Colonic mucosa (tissue), 4 donors: ENCODE measurements around the gene SNX21. TPM values are rescaled to one million over a fixed set of nuclear protein-coding genes. Genes with fewer than 3 reads are reported as not detected.

ENCODE experiments used
- DNase-seq: peaks from one replicate; pipeline ENCODE4 v3.0.0-alpha.2; 2020
- H3K27ac ChIP-seq: fragments of 200-600 bp; one replicate; pipeline ENCODE4 v1.8.0; 2021
- H3K27me3 ChIP-seq: fragments of 200-600 bp; one replicate; pipeline ENCODE4 v1.8.0; 2021
- H3K36me3 ChIP-seq: fragments of 200-600 bp; one replicate; pipeline ENCODE4 v1.8.0; 2021
- H3K4me1 ChIP-seq: fragments of 200-600 bp; one replicate; pipeline ENCODE4 v1.8.0; 2021; ENCODE audit warnings: mild to moderate bottlenecking
- H3K4me3 ChIP-seq: fragments of 200-600 bp; one replicate; pipeline ENCODE4 v1.8.0; 2021
- H3K9ac ChIP-seq, 2 donors: one replicate each; pipeline ENCODE4 v1.7.0; 2013; ENCODE audit warnings: control low read depth in 2 of 2, low read depth in 2 of 2, low read length in 2 of 2
- H3K9me3 ChIP-seq: fragments of 200-600 bp; one replicate; pipeline ENCODE4 v1.8.0; 2021
- CTCF ChIP-seq: fragments of 200-600 bp; IDR thresholded peaks from one replicate; pipeline ENCODE4 v1.8.0; 2022; ENCODE audit warnings: antibody characterized with exemption, mild to moderate bottlenecking
- intact Hi-C: fragments of 100-400 bp; cut with DNase I; formaldehyde crosslinking; loops from one replicate; pipeline ENCODE4 v1.14.1; 2022
- total RNA-seq, 2 donors: library from RNA; stranded (reverse); fragmentation: NEBNext Ultra II Directional in 1 of 2; extraction: Animal tissue kit (Norgen Biotek cat#: 25700) in 1 of 2; gene quantifications; one replicate each; pipeline ENCODE4 v1.2.1, GENCODE V29; 2021
- donor health status: healthy.
- donor health status: DM: no; HTN: no; CAD: no.
- donor health status: DM: no; HTN: no; CAD: no.

SNX21 gene
- total RNA-seq, 2 donors from 2014 or later, result 11.2 to 12.6 TPM

- TF ChIP-seq CTCF, result no peak
- intact Hi-C loops, result no loop called here
- no peak for DNase-seq
- Histone ChIP-seq H3K9me3 (no peaks in the 10 kb centered on the region), H3K27ac (no peak overlapping the region), H3K4me1 (no peaks in the 10 kb centered on the region), H3K4me3 (no peak overlapping the region), H3K27me3 (no peaks in the 10 kb centered on the region), H3K9ac (no peak overlapping the region), H3K36me3 (no peaks in the 10 kb centered on the region)
Observed at GRCh38 chr20:45840700-45841198, 7.2 kb downstream of the SNX21 start.

GRCh38 chr20:45841407-45842129, 8.0 kb downstream of the SNX21 start:
- Histone ChIP-seq H3K27ac (no peak overlapping the region), H3K27me3 (no peaks in the 10 kb centered on the region), H3K4me3 (no peak overlapping the region), H3K36me3 (peaks cover 3% of the 10 kb centered on the region), H3K4me1 (no peaks in the 10 kb centered on the region), H3K9ac (no peak overlapping the region), H3K9me3 (no peaks in the 10 kb centered on the region)
- no peak for DNase-seq
- TF ChIP-seq CTCF, result no peak
- intact Hi-C loops, result no loop called here

GRCh38 chr20:45842169-45842812, 8.7 kb downstream of the SNX21 start:
- TF ChIP-seq CTCF, result no peak

GRCh38 chr20:45843506-45843905, 9.9 kb downstream of the SNX21 start:
- TF ChIP-seq CTCF, result no peak
- DNase-seq, result no peak
- Histone ChIP-seq H3K27ac (no peak overlapping the region), H3K27me3 (no peaks in the 10 kb centered on the region), H3K36me3 (peaks cover 3% of the 10 kb centered on the region), H3K4me1 (no peaks in the 10 kb centered on the region), H3K4me3 (no peak overlapping the region), H3K9ac (no peak overlapping the region), H3K9me3 (no peaks in the 10 kb centered on the region)
- intact Hi-C loops, result no loop called here

More at GRCh38 chr20:45842169-45842812, 8.7 kb downstream of the SNX21 start:
- no peak for DNase-seq
- H3K4me1 ChIP-seq, result no peaks in the 10 kb centered on the region
- H3K9ac ChIP-seq, result no peak overlapping the region
- H3K36me3 ChIP-seq, result peaks cover 3% of the 10 kb centered on the region
- peak overlapping the region; percentile 47 for H3K27ac ChIP-seq
- H3K27me3 ChIP-seq, result no peaks in the 10 kb centered on the region
- intact Hi-C loops, result no loop called here
- H3K9me3 ChIP-seq, result no peaks in the 10 kb centered on the region
- H3K4me3 ChIP-seq, result no peak overlapping the region

- TF ChIP-seq CTCF, result no peak
- no peak overlapping the region for H3K27ac ChIP-seq
- H3K9ac ChIP-seq, result no peak overlapping the region
- H3K4me1 ChIP-seq, result no peaks in the 10 kb centered on the region
- no peaks in the 10 kb centered on the region for H3K9me3 ChIP-seq
- intact Hi-C loops, result no loop called here
- H3K4me3 ChIP-seq, result no peak overlapping the region
- peaks cover 3% of the 10 kb centered on the region for H3K36me3 ChIP-seq
- no peak for DNase-seq
- no peaks in the 10 kb centered on the region for H3K27me3 ChIP-seq
Observed at GRCh38 chr20:45845452-45845851, 11.9 kb downstream of the SNX21 start.
